NCI-H2107 treated with DMSO at 0.1 percent for 48 hours (cell line): ENCODE measurements around the gene CCNY.

ENCODE experiments used
- DNase-seq: peaks from one replicate; lab custom pipeline; 2025; ENCODE audit not compliant: unreplicated experiment; lab: John Stamatoyannopoulos, UW

CCNY gene

DNA sequence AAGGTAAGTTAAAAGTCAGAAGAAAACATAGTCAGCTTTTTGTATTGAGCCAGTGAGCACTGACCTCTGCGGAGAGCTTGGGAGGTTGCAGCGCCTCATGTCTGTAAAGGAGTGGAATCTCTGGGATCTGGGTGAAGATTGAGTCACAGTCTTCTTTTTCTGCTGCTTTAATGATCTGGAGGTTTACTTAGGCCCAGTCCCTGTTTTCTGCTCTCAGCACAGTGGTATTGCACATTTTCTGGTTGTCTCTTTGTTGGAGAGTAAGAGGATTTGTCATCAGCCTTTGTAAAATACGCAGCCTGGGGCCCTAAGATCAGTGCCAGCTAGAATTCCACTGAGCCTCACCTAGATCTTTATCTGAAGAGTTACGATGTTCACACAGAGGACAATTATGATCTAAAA, 210.5 kb downstream of the CCNY start:
- no peak for DNase-seq

DNA sequence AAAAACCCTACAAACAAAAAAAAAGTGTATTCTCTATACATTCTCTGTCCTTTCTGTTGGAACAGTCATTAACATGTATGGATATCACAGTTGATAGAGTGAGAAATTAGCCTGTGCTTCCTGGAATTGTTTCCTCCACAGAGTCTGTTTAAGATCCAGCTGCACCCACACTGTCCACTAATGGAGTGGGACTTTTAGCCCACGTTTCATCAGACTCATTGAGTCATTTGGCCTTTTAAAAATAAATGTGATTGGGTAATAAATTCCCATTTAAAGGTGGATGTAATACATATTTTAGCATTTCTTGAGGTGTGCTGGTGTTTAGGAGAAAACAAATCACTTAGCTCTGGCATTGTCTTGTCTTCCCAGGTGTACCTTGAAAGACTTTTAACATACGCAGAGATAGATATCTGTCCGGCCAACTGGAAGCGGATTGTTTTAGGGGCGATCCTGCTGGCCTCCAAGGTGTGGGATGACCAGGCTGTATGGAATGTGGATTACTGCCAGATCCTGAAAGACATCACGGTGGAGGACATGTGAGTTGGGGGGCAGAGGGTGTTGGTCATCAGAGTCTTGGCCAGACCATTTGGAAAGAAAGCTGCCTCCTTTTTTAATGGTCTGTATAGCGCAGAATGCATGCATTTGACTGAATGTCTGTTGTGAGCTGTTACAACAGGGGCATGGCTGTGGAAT, 216.5 kb downstream of the CCNY start:
- no peak for DNase-seq

DNA sequence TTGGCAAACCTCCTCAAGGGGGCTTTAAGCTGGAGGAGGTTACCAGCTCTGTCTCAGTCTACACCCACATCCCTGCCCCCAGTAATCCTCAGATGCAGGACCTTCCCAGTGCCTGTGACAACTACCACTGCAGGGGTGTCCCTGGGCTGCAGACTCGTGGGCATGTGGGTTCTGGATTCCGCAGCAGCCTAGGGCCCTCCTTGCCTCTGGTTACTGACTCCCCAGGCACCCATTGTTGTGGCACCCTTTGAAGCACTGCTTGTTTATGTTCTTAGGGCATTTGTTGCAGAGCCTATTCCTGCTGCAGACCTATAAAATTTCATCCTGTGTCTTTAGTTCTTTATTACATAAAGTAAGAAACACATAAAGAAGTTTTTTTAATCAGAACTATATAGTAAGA, 217.7 kb downstream of the CCNY start:
- no peak for DNase-seq

DNA sequence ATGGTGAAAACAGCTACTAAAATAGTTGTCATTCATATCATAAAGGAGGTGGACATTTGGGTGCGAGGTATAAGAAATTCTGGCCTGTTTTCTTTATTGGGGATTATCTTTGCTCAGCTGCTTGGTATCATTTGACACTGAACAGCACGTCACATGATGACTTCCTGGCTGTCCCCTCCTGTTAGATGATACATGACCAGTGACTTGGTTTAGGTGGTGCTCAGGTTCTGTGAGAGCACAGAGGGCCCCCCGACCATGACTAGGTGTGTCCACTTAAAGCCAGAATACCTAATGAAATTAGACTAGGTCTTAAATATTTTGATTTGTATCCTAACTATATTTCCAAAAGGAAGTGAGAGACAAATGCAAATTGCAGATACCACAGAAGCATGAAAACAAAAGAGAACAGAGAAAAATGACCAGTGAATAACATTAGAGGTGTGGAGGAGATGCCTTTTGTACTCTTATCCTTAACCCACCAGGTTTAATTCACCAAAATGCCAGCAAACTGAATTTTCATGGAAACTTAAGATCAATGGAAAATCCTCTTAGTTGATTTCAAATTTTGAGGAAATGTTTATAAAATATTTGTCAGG, 218.2 kb downstream of the CCNY start:
- DNase-seq, result no peak

DNA sequence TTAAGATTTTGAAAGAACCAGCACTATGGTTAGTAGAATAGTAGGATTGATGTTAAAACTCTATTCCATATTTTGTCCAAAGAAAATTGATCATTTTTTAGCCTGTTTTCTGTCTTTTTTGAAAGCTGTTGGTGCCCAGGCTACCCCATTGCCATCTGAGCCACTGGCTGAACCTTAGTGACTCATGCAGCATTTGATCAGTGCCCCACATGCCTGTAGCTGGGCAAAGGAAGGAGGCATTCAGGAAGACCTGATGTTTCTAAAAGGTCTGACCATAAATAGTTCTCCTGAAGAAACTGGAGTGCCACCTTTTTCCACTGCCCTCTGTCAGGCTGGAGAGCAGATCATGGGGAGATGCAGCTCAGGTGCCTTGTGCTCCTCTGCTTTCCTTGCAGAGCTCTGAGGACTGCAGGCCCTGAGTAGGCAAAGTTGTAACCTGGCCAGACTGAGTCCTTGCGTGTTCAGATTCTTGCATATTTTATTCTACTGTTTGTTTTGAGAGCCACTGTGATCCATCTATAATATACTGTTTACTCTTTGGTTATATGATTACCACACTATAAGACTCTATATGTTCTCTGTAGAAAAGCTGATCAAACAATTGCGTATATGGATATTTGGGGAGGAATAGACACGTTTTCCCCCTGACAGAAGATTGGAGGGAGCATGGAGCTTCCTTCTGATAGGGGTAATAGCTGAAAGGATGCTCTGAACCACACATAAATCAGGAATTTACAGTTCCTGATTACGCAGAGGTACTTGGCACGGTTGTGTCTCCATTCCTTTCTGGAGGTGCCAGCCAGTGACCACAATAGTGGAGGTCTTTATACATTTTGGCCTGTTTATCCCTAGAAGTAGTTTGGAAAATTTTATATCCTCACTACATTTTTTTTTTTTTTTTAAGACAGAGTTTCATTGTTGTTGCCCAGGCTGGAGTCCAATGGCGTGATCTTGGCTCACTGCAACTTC, 219.9 kb downstream of the CCNY start:
- no peak for DNase-seq

DNA sequence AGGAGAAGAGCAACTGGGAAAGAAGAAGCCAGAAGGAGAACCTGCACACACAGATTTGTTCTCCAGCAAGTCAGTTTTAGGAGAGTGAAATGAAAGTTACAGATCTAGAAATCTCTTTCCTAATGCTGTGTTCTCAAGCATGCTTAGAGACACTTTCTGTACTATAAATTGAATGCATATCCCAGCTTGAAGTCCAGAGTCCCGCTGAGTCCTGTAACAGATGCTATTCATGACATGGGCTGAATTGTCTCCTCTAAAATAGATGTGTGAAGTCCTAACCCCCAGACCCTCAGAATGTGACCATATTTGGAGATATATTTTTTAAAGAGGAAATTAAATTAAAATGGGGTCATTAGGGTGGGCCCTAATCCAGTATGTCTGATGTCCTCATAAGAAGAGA, 222.0 kb downstream of the CCNY start:
- DNase-seq, result no peak

DNA sequence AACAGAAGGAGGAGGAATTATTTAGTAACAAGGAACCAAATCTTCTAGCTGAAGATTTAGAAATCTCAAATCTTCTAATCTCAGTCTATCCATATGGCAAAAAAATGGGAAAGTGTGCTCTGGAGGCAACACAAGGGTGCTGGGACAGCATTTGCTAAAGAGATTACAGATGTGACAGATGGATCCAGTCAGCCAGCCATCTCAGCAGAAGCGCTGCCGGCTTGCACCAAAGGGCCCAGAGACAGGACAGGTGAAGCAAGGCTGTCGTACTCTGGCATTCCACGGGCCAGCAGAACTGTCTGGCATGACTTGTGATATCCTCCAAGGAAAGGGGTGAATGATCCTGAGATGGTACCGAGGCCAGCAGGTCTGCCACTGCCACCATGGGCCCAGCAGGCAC, 223.1 kb downstream of the CCNY start:
- no peak for DNase-seq

DNA sequence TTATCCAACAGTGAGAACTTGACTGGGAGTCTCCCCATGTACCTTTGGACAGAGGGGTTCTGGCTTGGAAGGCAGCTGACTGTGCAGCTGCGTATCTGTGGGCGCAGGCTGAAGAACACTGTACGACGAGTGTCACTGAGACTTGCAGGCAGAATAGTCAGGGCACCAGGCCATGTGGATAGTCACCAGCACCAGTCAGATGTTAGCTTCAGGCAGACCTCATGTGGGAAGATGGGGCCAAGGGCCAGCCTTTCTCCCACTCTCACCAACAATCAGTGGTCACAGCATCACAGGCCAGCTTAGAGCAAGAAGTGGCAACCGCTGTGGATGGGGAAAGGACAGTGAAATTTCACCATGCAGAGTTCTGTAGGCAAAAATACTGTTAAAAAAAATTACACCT, 225.4 kb downstream of the CCNY start:
- DNase-seq, result no peak

DNA sequence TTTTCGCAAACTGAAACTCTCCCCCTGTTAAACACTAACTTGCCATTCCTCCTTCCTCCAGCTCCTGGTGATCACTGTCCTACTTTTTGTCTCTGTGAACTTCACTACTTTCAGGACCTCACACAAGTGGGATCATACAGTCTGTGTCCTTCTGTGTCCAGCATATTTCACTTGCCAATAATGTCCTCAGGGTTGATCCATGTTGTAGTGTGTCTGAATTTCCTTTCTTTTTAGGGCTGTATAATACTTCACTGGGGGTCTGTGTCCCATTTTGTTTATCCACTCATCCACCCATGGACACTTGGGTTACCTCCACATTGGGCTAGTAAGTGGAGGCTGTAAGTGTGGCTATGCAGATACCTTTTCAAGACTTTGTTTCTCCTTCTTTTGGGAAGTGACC, 226.1 kb downstream of the CCNY start:
- no peak for DNase-seq

DNA sequence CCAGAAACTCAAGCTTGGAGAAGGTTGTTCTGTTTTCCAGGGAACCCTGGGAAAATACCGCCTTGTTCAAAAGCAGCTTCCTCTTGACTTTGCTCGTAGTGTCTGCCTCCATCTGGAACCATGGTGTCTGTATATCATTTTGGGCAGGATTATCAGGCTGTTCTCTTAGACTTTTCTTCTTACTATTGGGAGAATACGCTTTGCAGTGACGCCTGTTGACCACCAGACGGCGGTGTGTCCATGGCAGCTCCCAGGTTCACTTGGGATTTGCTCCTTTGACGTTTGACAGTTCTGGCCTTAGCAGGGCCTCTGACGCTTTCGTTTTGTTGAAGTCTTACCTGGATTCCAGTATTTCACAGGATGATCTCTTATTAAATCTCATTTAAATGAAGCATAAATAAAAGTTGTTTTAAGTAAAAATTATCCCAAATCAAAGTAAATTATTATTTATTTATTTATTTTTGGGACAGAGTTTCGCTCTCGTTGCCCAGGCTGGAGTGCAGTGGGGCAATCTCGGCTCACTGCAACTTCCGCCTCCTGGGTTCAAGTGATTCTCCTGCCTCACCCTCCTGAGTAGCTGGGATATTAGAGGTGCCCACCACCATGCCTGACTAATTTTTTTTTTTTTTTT, 227.1 kb downstream of the CCNY start:
- DNase-seq, result peak; percentile 12

DNA sequence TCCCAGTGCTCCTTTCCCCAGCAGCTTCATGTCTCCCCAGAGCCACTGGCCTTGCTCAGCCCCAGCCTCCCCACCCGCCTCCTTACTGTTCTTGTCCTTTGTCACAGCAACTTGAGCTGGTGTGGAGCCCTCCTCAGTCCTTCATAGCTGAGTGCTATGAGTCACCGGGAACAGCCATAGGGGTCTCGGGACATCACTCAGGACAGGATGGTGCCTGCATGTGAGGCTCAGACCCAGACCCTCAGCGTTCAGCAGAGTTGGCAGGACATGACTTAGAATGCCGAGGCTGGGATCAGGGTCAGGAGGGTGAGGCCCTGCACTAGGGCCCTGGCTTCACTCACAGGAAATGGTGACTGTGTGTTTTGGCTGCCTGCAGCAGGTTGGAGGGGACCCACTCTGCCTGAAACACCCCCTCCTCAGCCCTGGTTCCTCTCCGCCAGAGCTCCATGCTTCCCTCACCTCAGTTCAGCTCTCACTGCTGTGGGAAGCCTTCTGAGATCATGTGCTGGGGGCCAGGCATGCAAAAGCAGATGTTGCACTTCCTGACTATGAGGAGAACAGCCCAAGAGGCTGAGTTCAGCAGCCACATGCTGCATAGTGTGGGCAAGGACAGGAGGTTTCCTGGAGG, 228.1 kb downstream of the CCNY start:
- no peak for DNase-seq

DNA sequence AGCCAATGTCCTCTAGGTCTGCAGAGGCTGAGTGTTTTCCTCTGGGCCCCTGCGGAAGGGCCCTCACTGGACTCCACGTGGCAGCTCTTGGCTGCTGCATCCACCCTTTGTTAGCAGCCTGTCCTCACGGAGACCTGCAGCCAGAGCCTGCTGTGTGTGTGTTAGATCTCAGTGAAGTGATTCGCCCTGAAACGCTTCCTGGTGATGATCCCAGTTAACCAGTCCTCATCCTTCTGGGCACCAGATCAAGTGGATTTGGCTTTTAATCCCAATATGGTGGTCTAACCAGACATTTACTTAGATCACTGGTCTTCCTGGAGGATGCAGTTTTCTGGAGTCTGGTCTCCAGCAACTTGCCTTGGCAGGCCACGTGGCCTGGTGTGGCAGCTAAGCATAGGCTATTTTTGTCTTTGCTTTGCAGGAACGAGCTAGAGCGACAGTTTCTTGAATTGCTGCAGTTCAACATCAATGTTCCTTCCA, 229.3 kb downstream of the CCNY start:
- DNase-seq, result no peak

DNA sequence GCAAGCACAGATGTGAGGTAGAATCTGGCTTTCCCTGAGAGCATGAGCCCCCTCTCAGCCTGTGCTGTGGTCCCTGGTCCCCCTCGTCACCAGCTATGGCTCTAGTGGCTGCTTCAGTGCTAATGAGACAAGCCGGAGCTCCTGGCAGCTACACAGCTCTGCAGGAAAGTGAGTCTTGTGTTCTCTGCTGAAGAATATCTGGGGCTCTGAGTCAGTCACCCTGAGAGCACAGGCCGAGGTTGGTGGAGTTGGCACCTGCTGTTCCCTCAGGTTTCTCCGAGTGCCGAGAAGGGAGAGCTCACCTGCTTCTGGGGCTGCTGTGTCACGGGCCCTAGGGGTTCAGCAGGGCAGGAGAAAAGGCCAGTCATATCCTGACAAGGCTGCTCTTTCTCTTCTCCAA, 231.6 kb downstream of the CCNY start:
- no peak for DNase-seq

DNA sequence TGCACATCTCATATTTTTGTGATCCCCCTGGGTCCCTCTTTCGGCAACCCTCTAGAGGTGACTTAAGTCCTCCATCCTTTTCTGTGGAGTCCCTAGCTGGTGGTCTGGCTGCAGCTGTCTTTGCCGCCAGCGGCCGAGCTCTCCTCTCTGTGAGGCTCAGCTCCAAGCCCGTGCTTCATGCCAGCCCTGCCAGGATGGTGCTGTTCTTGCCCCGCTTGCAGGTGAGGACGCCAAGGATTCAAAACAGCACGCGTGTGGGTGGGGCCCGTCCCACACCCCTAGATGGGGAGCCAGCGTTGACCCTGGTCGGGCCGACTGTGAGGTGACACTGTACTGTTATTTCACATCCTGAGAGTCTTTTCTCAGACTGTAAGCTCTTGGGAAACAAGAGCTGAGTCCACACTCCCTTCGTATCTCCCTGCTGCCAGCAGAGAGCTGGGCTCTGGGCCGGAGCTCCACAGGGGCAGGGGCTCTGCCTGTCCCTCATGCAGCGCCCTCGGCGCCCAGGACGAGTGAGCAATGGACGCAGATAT, 232.2 kb downstream of the CCNY start:
- DNase-seq, result no peak

DNA sequence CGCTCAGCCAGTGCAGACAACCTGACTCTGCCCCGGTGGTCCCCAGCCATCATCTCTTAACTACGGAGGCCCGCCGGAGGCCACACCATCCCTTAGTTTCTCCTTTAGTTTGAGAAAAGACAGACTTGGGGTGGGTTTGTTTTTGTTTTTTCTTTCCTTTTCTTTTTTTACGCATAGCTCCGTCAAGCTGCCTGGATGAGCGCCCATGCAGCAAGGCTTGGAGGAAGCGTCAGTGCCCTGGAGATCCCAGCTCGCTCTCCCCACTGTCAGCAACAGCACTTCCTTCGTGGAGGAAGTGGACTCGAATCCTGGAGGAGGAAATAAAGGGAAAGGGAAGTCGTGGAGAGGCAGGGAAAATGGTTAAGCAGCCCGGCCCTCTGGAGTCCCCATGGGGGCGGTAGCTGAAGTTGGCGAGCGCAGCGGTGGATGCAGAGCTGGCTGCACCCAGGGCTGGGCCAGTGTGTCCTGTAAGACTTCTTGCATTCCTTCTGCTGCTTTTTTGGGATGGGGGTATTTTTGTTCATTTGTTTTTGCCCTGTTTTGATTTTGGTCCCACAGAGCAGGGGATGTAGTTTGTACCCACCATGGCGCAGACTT, 232.9 kb downstream of the CCNY start:
- no peak for DNase-seq

DNA sequence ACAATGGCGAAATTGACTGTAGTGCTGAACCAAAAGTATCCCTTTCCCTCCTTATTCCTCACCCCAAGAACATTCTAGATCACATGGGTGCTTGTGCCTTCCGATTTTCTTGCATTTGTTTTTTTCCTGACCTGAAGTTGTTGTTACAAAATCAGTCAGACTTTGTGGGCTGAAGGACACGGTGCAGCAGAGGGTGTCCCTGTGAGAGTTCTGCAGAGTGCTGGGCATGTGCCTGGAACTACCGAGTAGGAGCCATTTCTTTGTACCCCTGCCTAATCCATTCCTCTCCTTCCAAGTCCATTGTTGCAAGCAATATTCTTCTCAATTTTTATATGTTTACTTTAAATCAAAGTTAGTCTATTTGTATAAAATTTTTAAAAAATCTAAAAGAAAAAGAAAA, 233.5 kb downstream of the CCNY start:
- no peak for DNase-seq

DNA sequence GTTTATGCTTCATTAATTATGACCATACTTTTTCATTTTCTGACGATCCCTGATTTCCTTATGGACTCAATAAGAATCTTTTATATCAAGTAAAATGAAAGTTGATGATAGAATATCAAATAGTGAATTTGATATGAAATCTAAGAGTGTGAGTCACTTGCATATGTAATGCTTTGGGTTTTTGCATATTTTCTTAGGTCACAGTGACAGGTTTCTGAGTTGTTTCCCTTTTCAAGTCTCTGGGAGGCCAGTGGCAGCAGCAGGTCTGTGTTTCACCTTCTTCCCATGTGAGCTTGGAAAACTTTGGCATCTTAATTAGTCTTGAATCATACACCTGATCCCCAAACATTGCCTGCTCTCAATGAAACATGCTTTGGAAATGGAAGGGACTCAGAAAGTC, 234.1 kb downstream of the CCNY start:
- no peak for DNase-seq

DNA sequence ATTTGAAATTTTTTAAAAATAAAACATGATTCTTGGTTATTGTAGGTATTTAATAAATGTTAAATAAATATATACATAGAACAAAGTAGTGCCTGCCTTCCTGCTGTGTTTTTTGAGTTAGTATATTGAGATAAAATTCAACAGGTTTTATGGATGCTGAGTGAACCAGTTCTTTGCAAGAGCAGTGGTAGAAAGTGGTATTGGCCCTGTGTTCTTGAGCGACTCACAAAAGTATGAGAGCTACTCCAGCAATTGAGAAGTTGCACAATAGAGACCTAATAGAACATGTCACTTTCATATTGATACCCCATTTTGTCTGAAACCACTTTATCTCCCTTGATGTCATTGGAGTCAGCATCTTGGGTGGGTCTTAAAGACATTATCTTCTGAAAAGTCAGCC, 236.3 kb downstream of the CCNY start:
- DNase-seq, result no peak

DNA sequence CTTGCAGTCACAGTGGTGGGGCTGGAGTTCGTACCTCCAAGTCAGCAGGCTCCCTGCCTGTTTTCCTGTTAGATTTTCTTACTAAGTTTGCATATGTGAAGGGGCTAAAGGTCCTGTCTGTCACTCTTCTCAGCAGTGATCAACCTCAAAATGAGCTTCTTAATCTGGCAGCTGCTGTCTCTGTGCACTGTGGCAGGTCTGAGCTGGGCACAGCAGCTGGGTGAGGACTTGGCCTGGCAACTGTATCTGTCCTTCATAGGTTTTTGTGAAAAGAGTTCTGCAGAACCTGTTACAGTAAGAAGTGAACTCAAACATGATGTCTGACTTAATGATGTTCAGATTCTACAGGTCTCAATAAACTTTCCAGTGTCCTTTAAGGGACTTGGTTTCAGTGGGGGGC, 237.5 kb downstream of the CCNY start:
- DNase-seq, result no peak

DNA sequence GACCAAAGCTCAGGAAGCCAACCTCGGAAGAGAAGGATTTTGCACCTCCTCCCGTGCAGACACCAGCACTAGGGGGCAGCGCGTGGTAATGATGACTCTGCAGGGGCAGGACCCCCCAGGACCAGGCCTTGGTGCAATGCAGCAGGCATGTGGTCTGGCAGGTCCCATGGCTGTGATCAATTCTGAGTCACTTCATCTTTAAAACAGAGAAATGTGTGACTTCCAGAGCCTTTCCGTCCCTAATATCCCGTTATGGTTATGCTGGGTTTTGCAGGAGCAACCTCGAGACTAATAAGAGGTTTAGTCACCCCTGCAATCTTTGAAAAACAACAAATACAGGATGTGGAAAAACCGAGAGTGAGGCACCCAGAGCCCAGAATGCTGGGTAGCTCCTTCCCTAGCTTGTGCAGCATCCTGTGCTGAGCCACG, 238.6 kb downstream of the CCNY start:
- DNase-seq, result no peak
